GM19035 (cell line): ENCODE data around the gene STARD5.

Experiments
- ATAC-seq: cut with Tn5 transposase; IDR thresholded peaks from one replicate; pipeline ENCODE4 v1.9.1; 2021; ENCODE audit not compliant: unreplicated experiment

Gene STARD5

DNA sequence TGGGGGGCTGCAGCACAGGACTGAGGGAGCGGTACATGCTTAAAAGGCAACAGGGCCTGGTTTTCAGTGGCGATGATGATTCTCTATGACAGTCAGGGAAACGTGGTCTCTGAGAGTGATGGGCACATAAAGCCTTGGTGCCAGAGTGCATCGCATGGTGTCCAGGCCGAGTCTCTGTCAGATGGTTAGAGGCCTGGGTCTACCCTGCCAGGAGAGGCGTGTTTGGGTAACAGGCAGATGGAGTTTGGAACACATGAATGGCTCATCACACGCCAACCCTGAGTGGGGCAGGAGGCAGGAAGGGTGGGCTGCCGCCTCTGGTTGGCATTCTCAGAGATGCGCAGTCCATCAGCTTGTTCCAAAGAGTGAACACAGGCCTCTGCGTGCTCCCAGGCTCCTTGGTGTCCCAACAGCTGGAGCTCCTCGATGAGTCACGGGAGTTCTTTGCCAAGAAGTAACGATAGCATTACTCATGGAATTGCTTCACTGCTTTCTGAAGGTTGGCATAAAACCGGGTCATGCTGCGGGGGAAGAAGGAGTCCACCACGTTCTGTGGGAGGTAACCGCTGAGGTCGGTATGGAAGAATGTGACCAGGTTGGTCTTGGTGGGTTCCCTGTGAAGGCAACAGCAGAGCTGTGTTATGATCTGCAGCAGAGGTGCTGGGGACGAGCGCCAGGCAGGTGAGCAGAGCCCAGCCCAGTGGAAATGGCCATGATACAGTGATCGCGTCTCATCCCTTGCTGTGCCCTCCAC lies 11.0 kb downstream of the STARD5 start:
- no peak for ATAC-seq

DNA sequence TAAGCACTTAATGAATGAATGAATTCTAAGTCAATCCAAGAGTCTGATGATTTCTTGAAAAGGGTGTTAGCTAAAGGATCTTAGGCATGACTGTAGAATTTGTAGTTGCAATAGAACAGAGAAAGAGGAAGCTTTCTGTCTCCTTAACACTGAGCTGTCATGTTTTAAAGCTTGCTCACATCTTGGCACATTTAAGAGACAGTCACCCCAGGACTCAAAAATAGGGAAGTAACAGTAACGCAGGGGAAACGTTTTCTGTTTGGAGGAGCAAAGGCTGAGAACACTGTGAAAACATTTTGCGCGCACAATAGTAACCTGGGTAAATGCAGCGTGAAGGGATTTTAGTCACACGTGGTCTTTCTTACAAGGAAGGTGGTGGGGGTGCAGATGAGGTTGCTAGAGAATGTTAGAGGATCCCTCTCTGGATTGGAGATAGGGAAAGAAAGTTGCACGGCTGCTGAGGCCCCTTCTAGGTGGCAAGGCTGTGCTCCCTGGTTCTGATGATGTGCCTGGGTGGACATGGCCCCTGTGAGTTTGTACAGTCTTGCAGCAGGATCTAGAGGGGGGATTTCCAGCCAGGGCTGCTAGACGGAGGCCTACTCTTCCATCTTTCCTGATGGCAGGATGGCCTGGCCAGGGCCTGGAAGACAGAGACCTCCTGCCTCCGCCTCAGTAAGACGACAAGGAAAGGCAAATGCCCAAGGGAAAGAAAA lies 12.0 kb downstream of the STARD5 start:
- ATAC-seq, result peak; percentile 49

DNA sequence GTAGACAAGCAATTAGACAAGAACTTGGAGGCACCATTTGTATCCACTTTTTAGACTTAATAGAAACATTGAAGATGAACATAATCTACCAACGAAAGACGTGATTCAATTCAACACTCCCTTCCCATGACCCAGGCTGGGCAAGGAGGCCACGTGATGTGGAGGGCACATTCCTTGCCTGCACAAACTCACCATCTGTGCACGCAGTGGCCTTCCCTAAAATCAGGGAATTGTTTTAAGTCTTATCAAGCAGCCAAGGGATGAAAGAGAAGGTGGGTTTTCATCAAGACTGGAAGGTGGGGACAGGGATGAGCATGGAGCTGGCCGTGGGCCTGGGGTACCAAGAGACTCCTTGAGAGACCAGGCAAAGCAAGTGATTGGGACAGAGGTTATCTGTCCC lies 13.5 kb downstream of the STARD5 start:
- ATAC-seq, result no peak

DNA sequence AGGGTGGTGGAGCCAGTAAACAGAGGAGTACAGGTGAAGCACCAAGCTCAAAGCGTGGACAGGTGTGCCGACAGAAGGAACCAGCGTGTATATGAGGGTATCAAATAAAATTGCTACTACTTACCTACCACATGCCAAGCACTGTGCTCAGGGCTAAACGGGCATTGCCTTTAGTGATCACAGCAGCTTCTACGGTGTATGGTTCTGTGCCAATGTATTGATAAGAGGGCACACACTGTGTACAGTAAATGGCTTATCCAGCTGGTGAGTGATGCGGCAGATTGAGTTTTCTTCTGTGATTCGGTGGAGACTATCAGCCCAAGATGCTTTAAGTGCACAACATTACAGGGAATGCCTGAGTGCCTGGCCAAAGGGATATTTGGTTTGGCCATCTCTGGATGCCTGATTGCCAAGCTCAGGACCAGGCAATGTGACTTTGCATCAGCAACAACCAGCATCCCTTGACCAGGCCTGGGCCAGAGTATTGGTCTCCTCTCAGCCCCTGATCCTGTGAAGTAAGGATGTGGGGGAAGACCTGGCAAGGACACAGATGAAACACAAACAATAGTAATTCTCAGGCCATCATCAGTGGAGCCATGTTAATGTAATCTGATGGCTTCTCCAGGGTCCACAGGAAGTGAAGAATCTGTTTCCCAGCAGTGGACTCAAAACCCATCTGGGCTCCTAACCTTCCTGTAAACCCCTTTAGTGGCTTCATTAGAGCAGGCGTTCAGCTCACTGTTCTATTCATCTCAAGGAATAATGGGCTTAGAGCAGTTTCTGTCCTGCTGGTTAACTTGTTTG lies 14.1 kb downstream of the STARD5 start:
- no peak for ATAC-seq

DNA sequence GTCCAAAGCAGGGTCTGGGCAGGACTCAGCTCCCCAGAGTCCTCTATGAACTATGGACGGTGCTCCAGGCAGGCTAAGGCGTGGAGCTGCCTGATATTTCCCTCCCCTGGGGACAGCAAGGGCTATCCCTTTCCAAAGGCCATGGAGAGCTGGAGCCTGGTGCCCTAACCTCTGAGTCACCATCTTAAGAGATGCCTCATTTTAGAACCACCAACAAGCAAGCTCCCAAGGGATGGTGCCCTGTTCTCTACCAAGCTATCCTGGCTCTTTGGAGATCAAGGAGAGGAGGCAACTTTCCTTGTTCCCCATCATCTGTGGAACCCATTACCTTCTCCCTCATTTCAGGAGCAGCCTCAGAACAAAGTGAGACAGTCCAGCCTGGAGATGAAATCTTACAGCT lies 15.7 kb downstream of the STARD5 start:
- no peak for ATAC-seq

DNA sequence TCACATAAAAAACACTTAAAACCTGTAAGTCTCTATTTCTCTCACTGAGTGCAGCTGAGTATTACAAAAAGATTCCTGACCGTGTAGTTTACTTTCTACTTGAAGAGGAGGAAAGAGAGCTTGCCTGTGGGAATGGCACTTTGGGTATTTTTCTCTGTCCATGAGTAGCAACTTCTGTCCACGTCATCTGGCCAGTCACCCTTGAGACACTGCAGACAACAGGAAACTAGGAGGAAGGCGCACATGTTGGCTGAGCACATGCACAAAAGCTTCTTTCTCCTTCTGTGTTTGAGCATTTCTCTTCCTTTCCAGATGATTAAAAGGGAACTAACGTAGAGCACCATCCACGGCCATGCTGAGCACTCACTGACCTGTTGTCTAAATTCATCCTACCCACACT lies 19.7 kb downstream of the STARD5 start:
- no peak for ATAC-seq

DNA sequence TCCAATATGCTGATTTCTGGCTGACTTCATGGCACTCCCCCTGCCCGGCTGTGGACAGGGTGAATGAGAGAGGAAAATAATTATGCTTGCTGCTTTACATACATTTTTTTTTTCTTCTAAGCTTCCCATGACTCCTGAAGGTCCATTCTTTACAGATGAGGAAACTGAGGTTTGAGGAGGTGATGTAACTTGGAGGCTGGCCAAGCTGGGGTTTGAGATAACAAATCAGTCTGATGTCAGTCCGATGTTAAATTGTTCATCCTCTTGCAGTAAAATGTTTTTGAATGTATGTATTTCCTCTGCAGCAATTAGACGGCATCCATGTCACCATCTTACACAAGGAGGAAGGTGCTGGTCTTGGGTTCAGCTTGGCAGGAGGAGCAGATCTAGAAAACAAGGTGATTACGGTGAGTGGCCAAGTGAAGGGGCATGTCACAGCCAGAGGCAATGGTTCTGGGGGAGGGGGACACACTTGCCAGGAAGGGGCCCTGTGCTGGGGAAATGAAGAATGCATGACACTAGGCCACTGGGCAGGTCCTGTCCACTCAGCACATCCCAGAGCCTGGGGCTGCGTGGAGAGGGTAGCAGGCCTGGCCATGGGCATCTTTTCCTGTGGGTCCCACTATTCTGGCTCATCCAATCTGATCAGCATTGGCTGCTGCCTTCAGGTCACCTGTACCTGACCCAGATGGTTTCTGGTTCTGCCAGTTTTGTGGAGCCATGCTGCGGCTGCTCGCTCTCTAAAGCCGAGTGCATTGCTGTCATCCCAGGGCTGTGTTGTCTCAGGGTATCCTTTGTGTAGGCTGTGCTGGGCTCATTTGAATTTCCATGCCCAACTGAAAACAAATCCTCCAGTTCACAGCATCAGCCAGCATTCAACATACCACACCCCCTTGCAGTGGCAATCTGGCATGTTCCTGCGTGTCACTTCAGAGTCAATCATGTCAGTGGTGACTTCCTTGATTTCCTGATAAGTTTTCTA lies 20.4 kb downstream of the STARD5 start:
- no peak for ATAC-seq

DNA sequence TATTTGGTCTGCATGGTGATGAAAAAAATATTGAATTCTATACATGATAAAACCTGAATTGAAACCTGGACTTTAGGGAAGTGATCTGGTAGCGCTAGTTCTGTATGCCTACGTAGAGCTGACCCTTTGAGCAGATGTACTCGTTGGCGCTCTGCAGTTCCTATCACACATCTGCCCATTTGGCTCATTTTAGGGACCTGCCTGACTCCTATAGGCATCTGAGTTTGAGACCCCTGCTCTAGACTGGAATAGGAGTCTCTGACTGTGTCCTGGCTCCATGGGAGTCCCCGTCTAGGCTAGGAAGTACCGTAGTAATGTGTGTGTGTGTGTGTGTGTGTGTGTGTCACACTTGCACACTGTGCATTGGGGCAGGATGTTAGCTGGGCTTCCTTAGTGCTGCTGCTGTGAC lies 21.2 kb downstream of the STARD5 start:
- no peak for ATAC-seq

DNA sequence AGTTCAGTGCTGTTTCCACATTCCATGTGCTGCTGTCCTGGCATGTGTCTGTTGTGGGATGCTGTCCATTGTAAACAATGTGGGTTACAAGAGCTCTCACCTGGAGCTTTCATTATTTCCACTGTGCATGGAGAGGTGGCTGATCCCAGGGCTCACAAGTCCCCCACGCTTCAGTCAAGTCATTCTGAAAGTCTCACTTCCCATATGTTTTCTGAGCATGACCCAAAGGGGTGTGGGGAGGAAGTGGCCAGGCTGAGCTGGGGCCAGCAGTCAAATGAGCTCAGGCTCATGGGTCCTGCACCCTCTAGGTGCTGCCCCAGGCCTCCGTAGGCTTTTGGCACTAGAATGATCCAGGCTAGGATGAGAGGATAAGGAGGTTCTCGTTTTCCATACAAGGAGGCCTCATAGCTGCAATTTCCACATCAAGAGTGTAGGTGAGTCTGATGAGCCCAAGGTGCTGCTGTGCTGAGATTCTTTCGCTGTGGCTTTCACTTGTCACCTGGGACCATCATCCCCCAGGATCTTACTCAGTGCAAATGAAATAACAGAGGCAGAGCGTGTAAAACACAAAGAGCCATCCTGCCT lies 22.0 kb downstream of the STARD5 start:
- ATAC-seq, result peak; percentile 78

DNA sequence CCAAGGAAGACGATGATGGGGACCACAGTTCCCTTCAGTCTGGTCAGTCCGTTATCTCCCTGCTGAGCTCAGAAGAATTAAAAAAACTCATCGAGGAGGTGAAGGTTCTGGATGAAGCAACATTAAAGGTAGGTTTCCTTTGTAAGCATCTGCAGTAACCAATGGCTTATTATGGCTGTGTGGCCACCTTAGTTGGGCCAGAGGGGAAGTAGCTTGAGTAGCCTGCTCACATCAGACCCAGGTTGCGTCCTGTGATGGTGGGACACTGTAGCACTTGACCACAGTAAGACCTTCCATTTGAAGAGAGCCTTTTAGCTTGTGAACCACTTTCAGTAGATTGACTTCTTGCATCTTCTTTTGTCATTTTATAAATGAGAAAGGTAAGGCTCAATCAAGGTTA lies 22.6 kb downstream of the STARD5 start:
- ATAC-seq, result peak; percentile 23

DNA sequence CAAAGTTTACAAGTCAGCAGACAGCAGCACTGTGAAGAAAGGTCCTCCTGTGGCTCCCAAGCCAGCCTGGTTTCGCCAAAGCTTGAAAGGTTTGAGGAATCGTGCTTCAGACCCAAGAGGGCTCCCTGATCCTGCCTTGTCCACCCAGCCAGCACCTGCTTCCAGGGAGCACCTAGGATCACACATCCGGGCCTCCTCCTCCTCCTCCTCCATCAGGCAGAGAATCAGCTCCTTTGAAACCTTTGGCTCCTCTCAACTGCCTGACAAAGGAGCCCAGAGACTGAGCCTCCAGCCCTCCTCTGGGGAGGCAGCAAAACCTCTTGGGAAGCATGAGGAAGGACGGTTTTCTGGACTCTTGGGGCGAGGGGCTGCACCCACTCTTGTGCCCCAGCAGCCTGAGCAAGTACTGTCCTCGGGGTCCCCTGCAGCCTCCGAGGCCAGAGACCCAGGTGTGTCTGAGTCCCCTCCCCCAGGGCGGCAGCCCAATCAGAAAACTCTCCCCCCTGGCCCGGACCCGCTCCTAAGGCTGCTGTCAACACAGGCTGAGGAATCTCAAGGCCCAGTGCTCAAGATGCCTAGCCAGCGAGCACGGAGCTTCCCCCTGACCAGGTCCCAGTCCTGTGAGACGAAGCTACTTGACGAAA lies 24.2 kb downstream of the STARD5 start:
- no peak for ATAC-seq

DNA sequence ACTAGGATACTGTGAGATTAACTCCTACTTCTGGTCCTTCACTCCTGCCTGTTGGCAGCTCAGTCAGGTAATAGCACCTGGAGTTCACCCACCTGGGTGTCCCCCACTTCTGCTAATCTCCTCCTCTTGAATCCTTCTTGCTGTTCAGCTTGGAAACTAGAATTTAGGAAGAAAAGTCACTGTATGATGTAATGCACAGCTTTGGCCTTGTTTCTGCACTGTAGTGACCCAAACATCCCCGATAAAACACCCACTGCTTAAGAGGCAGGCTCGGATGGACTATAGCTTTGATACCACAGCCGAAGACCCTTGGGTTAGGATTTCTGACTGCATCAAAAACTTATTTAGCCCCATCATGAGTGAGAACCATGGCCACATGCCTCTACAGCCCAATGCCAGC lies 24.8 kb downstream of the STARD5 start:
- no peak for ATAC-seq

DNA sequence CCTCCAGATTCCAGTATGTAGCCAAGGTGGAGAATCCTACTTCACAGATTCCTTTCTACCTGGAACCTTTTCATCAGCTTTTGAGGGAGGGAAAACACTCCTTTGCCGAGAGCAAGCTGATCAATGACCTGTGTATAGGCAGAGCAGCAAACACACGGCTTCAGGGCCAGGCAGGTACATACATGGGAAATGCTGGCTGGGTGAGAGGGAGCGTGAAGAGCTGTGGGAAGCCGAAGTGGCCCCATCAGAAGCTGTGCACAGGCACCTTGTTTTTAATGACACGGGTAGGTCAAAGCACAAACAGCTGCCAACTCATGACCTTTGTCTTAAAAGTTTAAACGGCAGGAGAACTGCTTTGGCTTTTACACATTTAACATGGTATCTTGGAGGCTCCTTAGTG lies 25.3 kb downstream of the STARD5 start:
- no peak for ATAC-seq

DNA sequence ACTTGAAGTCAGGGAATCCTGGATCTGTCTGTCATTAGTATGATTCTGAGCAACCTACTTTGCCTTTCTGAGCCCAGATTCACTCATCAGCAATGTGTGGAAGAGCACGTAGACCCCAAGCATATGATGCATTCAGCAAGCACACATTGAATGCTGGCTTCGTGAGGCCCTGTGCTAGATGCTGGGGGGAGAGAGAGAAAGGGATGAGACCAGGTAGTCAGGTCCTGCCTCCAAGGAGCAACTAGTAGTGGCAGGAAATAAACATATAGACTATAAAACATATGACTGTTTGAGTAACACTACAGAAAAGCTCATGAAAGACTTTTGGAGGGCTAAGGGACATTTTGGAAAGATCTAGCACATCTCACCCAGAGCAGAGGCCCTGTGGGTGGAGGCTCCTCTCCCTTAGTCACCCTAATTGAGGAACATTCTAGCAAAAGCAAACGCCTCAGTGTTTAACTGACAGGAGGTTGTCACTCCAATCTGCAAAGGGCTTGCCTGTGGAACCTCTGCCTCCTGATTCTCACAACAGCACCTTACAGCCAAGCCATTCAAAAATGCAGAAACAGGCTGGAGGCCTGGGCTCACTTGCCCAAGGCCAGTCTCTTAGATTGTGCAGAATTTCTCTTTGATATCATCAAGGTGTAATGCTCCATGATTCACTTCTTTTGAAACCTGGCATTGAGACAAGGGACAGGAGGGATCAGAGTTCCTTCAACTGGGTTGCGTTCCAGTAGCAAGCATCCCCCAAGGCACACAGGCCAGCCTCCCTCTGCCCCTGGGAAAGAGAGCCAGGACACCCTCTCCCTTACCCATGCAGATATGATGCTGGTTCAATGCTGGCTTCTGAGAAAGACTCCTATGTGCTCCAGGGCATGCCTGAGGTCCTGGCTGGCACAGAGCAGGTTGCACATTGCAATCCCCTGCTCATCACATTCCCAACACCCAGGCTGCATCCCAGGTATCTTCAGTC lies 26.1 kb downstream of the STARD5 start:
- ATAC-seq, result no peak

DNA sequence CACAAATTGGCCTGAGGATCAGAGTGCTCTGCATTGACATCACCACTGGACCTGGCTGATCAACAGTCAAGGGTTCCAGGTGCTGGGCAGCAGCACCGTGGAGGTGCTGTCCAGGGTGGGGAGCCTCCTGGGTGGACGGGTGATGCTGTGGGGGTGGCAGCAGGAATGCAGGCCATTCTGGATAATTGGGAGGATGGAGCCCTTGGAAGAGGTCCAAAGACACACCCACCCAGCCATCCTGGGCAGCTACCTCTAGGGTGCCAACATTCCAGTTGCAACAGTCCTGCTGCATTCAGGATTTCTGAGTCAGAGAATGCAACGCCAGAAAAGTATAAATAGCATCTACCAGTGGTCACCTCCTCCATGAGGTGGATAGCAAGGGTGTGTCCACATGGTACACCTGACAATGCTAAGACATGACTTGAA lies 26.8 kb downstream of the STARD5 start:
- no peak for ATAC-seq

DNA sequence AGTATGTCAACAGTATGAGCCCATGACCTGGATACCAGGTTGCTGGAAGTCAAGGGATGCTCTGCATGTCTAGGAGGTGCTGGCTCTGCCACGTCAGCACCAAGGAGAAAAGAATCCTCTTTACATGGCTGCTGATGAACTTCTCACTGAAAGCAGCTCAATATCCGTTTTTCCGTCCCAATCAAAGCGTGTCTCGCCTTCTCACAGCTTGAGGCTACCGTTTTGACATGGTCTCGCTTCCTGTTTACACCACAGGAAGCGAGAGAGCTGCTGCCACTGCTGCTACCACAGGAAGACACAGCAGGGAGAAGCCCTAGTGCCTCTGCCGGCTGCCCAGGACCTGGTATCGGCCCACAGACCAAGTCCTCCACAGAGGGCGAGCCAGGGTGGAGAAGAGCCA lies 27.3 kb downstream of the STARD5 start:
- peak; percentile 39 for ATAC-seq

DNA sequence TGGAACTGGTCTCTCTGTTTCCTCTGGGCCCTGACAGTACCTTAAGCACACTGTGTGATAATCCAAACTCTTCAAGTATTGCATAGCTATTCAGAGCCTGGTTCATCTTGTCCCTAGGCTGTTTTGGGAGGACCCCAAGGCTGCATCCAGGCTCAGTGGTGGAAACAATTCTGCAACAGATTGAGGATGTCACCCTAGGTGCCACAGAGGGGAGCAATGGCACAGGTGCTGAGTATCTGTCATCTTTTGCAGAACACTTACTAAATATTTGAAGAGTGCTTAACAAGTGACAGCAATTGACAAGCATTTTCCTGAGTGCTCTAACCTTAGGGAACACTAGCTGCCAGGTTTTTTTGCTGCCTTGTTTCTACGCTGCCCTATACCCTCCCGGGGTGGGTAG lies 27.8 kb downstream of the STARD5 start:
- no peak for ATAC-seq

DNA sequence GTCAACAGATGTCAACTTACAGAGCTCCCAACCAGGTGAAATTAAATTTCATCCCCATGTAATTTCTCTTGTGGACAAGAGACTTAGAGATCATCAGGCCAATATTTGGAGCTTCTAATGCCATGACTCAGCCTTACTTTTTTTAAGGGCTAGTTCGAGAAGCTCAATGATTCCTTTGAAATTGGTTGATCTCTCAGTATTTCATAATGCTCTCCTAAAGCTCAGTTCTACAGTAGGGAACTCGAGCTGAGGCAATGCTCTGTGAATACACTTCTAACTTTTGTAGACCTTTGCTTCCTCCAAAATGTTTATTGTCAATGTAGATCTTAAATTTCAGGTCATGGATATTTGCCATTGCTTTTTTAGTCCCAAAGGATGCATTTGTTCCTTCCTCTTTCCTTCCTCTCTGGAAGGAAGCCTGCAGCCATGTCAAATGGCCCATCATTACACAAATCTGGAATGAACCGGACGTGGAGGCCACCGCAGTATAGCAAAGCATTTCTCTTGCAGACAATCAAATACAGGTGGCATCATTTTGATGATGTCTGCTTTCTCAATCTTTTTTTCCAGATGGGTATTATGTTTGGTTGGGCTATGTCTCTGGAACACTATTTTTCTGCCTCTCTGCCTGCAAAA lies 28.3 kb downstream of the STARD5 start:
- no peak for ATAC-seq
